ENCODE data around the gene IRF5. TPM values are rescaled to one million over a fixed set of nuclear protein-coding genes. Genes with fewer than 3 reads are reported as not detected.

Gene IRF5
- total and polyA plus RNA-seq, 4 donors: 4.3 to 6.2 (median 4.5) TPM

GRCh38 chr7:128914566-128915151 lies 23.1 kb upstream of the IRF5 start:
- no peaks in the 10 kb centered on the region for H3K9me3 ChIP-seq (ENCODE audit: control insufficient read depth in 4 of 4, low read length in 3 of 4)
- DNase-seq (ENCODE audit: low spot score): no peak
- H3K4me1 ChIP-seq (ENCODE audit: control insufficient read depth in 4 of 4, insufficient read depth in 4 of 4, low read length in 3 of 4): peaks cover 4 to 17% (median 6%) of the 10 kb centered on the region in 4 donors
- no peak overlapping the region for H3K9ac ChIP-seq (ENCODE audit: low read depth in 1 of 2, low read length in 2 of 2)
- H3K36me3 ChIP-seq (ENCODE audit: control insufficient read depth in 4 of 4, insufficient read depth in 3 of 4, low read depth in 1 of 4, low read length in 3 of 4): no peaks in the 10 kb centered on the region
- no peak overlapping the region for H3K4me3 ChIP-seq (ENCODE audit: low read depth in 1 of 3, low read length in 3 of 3)
- peaks cover 0 to 2% (median 0%) of the 10 kb centered on the region in 4 donors for H3K27me3 ChIP-seq (ENCODE audit: control insufficient read depth in 4 of 4, insufficient read depth in 4 of 4, low read length in 3 of 4)
- H3K27ac ChIP-seq (ENCODE audit: low read depth in 1 of 2, low read length in 2 of 2): no peak overlapping the region
- WGBS: 59% methylated on average over 11 of the region's 11 CpGs
- TF ChIP-seq SP1 (IDR thresholded peaks at IDR 0.05): no peak

- DNase-seq (ENCODE audit: low spot score): no peak
- Histone ChIP-seq H3K27me3 (ENCODE audit: control insufficient read depth in 4 of 4, insufficient read depth in 4 of 4, low read length in 3 of 4) (peaks cover 0 to 2% (median 0%) of the 10 kb centered on the region in 4 donors), H3K9me3 (ENCODE audit: control insufficient read depth in 4 of 4, low read length in 3 of 4) (no peaks in the 10 kb centered on the region), H3K36me3 (ENCODE audit: control insufficient read depth in 4 of 4, insufficient read depth in 3 of 4, low read depth in 1 of 4, low read length in 3 of 4) (no peaks in the 10 kb centered on the region), H3K9ac (ENCODE audit: low read depth in 1 of 2, low read length in 2 of 2) (no peak overlapping the region), H3K27ac (ENCODE audit: low read depth in 1 of 2, low read length in 2 of 2) (no peak overlapping the region), H3K4me1 (ENCODE audit: control insufficient read depth in 4 of 4, insufficient read depth in 4 of 4, low read length in 3 of 4) (peaks cover under 1 to 12% (median 5%) of the 10 kb centered on the region in 4 donors), H3K4me3 (ENCODE audit: low read depth in 1 of 3, low read length in 3 of 3) (peak overlapping the region in 1 of 3 donors; percentile 10)
- 8% methylated on average over 34 of the region's 34 CpGs for WGBS
- TF ChIP-seq MAX (IDR thresholded peaks at IDR 0.05) (no peak), EGR1 (IDR thresholded peaks at IDR 0.05; ENCODE audit: low read depth in 2 of 2) (no peak), REST (IDR thresholded peaks at IDR 0.05) (no peak), RXRA (IDR thresholded peaks at IDR 0.05) (no peak), GABPA (IDR thresholded peaks at IDR 0.05 in 1 of 2, conservative IDR thresholded peaks at IDR 0.05 in 1 of 2) (no peak), TAF1 (conservative IDR thresholded peaks at IDR 0.05) (no peak), FOXA1 (IDR thresholded peaks at IDR 0.05) (no peak), HNF4G (IDR thresholded peaks at IDR 0.05) (no peak), HNF4A (conservative IDR thresholded peaks at IDR 0.05) (no peak), ZBTB33 (IDR thresholded peaks at IDR 0.05) (no peak), JUND (IDR thresholded peaks at IDR 0.05) (no peak), FOXA2 (IDR thresholded peaks at IDR 0.05) (no peak), YY1 (IDR thresholded peaks at IDR 0.05) (no peak), NR2F2 (IDR thresholded peaks at IDR 0.05) (no peak)
- TF ChIP-seq, protein P1, sequence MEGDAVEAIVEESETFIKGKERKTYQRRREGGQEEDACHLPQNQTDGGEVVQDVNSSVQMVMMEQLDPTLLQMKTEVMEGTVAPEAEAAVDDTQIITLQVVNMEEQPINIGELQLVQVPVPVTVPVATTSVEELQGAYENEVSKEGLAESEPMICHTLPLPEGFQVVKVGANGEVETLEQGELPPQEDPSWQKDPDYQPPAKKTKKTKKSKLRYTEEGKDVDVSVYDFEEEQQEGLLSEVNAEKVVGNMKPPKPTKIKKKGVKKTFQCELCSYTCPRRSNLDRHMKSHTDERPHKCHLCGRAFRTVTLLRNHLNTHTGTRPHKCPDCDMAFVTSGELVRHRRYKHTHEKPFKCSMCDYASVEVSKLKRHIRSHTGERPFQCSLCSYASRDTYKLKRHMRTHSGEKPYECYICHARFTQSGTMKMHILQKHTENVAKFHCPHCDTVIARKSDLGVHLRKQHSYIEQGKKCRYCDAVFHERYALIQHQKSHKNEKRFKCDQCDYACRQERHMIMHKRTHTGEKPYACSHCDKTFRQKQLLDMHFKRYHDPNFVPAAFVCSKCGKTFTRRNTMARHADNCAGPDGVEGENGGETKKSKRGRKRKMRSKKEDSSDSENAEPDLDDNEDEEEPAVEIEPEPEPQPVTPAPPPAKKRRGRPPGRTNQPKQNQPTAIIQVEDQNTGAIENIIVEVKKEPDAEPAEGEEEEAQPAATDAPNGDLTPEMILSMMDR (IDR thresholded peaks at IDR 0.05; ENCODE audit: low read depth, low read length, missing input control): no peak
- TF ChIP-seq, protein P2, sequence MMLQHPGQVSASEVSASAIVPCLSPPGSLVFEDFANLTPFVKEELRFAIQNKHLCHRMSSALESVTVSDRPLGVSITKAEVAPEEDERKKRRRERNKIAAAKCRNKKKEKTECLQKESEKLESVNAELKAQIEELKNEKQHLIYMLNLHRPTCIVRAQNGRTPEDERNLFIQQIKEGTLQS (IDR thresholded peaks at IDR 0.05): no peak
Observed at GRCh38 chr7:128915271-128915819, 22.4 kb upstream of the IRF5 start.

All from liver (tissue), 9 donors.